ENCODE results near the gene CRB2.

Gene CRB2

DNA sequence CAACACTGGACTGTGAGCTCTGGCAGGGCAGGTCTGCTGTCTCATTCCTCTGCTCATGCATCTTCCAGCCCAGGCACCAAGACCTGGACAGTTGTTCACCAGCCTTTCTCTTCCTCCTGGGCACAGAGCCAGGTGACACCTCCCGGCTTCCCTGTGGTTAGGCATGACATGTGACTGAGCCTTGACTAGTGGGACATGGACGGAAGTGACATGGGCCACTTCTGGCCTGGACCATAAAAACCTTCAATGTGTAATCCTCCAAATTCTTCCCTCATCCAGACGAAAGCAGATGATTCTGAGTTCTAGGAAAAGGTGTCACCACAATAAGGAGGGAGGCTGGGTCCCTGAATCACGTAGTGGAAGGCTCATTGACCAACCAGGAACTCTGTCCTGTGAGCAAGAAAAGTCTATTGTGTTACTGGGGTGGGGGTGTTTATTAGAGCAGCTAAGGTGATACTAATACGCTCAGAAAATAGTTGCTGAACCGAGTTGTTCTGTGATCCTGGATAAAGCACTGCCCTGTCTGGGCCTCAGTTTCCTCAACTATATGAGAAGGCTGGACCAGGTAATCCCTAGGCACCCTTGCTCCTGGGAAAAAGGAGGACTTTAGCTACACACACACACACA, 26.6 kb upstream of the CRB2 start:
- DNase-seq, result no peak

DNA sequence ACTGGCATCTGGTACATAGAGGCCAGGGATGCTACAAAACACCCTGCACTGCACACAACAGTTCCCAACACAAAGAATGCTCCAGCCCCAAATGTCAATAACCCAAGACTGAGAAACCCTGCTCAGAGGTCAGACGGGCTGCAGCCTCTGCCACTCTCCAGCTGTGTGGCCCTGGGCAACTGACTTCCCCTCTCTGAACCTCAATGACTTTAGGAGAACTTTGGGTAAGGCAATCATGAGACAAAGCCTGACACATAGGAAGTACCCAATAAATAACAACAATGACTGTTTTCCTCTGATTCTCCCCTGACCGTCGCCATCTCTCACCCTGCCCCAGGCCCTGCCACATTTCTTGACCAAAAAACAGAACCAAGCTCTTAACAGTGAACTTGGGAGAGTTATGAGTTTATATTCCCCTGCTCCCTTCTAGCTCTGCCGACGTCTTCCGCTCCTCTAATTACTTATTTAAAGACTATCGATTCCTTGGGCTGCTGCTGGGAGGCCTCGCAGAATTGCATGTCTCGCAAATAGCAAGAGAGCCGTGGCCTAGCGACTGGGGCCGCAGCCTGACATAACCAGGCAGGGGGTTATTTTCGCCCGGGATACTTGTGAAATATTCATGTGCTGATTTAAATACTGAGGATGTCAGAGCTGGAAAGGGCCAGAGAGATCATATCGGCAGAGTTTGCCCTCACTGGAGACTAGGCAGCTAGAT, 24.5 kb upstream of the CRB2 start:
- no peak for DNase-seq

DNA sequence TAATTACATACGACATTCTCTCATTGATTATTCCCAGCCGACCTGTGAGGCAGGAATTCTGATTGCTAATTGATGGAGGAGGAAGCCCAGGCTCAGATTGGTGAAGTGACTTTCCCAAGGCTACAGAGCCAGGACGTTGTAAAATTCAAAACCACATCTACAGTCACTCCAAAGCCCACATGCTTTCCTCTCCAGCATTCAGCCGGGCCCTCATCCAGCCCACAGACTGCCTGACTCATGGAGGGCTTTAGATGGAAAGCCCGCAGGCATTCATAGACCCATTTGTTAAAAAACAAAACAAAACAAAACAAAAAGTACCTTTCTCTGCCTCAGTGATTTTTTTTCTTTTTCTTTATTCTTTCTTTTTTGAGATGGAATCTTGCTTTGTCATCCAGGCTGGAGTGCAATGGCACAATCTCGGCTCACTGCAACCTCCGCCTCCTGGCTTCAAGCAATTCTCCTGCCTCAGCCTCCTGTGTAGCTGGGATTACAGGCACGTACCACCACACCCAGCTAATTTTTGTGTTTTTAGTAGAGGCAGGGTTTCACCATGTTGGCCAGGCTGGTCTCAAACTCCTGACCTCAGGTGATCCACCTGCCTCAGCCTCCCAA, 22.8 kb upstream of the CRB2 start:
- peak; percentile 73 for DNase-seq

DNA sequence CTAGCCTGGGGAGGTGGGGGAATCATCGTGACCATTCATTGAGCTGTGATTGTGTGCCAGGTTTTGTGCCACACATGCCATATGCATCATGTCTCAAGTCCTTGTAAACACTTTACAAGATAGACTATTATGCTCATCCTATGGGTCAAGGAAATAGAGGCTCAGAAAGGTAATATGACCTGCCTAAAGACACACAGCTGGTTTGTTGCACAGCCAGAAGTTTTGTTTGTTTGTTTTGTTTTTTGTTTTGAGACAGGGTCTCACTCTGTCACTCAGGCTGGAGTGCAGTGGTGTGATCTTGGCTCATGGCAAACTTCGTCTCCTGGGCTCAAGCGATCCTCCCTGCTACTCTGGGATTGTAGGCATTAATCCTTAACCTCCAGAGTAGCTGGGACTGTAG, 21.4 kb upstream of the CRB2 start:
- no peak for DNase-seq

DNA sequence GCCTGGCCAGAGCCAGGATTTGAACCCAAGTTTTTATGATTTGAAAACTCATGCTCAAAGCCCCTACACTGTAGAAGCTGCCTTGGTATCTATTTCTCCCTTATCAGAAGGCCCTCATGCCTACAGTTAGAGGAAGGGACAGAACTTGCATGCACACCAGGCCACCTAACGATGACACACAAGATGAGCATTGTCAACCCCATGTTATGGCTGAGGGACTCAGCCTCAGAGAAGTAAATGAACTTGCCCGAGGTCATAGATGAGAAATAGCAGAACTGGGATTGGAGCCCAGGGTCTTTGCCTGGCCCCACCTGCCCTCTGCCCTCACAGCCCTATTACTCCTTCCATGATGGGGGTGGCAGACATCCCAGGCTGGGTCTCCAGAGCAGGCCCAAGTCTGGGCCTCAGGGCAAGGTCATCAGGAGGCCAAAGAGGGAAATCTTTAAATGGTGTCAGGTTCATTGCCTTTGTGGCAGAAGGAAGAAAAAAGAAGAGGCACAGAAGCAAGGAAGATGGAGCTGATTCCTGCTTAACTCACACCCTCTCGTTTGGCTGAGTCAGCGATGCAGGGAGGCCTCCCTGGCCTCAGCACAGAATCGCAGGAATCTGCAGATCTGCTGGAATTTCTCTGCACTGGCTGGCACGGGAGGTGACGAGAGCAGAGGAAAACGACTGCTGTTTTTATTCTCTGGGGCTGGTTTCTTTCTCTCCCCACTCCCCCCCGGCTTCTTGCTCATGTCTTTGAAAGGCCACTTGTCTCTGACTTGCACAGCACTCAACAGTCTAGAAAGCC, 20.6 kb upstream of the CRB2 start:
- peak; percentile 80 for DNase-seq

DNA sequence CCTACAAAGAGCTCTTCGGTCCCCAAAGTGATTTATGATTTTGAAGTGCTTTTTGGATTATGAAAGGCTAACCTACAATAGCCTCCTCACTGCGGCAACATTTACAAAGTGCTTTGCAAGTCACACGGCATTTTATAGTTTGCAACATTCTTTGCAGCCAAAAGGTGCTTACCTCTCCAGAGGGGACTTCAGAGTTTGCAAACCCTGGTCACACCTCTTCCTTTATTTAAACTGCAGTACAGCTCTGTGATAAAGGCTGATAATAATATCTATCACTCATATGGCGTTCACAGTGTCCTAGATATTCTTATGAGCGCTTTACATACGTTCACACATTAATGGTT, 20.0 kb upstream of the CRB2 start:
- DNase-seq, result no peak

DNA sequence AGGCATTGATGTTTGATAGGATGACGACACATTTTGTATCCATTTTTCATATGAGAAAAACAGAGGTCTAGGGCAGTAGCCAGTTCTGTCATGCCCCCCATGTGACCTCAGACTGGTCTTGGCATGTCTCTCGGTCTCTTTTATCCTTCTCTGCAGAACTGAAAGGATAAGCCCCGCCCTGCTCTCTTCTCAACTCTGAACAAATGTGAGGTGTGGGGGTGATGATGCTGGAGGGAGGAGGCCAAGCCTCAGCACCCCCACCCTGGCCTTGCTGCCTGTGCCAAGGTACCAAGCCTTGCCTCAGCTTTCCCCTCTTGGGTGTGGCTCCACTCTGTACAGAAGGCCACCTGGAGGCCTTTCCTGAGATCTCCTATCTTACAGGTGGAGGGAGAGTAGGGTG, 19.5 kb upstream of the CRB2 start:
- DNase-seq, result no peak

DNA sequence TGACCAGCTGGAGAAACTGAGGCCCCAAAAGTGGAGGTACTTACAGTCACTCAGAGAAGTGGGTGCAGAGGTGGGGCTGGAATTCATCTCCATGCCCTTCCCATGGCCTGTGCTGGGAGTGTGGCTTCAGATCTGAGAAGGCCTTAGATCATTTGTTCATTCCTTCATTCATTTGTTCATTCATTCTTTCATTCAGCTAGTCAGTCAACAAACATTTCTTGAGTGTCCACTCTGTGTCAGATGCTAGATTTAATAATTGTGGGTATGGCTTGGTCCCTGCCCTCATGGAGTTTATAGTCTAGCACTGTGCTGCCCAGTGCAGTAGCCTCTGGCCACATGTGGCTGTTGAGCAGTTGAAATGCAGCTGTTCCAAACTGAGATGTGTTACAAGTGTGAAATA, 19.0 kb upstream of the CRB2 start:
- no peak for DNase-seq

DNA sequence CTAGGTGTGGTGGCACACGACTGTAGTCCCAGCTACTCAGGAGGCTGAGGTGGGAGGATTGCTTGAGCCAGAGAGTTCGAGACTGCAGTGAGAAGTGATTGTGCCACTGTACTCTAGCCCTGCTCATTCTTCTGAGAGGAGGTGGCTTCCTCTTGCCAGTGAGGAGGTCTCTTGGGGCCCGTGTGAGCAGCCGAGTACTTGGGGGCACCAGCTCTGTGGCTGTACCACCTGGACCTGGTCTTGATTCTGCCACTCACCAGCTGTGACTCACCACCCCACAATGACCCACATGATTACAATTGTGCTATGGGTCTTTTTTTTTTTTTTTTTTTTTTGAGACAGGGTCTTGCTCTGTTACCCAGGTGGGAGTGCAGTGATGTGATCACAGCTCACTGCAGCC, 18.0 kb upstream of the CRB2 start:
- no peak for DNase-seq

DNA sequence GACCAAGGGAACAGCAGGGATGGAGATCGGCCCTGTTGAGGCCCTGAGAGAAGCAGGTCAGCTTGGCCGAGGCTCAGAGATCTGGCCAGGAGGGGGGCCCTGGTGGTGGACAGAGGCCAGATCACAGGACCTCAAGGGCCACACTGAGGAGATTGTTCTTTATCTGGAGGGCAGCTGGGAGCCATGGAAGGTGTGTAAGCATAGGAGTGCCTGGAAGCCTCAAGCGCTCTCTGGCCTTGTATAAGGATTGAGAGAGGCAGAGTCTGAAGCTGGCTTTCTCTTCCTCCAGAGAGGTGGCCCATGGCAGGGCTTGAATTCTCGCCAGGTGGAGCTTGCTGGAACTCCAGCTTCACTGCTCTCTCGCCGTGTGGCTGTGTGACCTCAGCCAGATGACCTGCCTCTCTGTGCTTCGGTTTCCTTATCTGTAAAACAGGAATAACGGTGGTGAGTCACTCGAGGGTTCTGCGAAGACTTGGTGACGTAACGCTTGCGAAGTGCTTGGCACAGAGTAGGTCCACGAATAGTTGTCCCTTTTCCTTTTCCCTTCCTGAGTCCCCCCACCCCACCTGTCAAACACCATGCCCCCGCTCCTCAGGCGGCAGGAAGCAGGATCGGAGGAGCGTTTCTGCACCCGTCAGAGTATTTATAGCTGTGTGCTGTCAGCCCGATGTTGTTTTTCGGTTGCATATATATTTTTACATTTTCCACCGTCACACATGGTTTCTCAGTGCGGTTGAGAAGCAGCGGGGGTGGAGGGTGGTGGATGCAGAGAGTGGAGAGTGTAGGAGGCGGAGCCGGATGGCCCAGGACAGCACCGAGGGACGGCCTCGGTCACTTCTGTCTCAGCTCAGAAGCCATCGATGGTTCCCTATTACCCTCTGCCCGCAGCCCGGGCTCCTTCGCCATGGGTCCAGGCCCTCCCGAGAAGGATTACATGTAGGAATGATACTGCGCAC, 17.0 kb upstream of the CRB2 start:
- peak; percentile 67 for DNase-seq

DNA sequence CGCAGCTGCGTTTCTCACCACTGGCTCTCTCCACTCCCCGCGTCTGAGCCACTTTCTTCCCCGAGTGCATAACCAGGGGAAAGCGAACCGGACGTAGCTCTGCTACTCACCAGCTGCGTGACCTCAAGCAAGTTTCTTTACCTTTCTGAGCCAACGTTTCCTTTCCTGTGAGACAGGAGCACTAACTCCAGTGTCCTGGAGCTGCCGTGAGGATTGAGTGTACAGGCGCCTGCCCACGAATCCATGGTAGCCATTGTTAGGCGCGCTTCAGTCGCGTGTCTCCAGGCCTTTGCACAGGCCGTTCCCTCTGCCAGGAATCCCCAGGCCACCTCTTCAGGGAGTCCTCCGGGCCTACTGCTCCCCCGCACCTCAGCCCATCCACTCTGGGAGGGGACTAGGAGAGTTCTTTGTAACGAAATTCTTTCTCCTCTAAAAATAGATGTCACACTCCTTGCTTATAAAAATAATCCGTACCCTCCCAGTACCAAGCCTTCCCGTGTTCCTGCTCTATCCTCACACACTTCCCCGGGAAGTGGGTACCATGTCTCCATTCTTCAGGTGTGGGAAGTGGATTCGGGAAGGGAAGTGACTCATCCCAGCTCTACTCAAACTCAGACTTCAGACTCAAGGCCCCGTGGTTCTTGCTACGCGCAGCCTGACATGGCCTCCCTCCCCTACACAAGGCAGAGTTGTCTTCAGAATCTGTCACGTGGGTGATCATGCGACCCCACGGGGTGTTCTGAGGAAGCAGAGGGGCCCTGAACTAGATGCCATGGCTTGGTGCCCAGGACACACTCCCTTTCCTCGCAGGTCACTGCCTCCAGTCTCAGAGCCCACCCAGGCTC, 16.1 kb upstream of the CRB2 start:
- no peak for DNase-seq

DNA sequence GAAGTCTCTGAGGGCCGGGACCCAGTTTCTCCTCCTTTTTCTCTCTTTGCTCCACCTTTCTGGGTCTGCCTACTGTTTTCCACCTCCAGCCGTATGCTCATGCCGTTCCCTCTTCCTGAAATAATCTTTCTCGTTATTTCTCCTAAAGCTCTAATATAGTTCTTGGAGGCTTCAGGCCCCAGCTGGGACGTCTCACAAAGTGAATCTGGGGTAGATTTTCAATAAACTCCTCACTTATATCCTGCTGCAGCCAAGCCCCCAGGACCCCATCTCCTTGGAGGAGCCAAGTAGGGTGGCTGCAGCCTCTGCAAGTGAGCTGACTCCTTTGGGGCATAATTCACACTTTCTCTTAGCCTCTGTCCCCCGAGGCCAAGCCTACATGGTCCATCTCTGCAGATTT, 14.2 kb upstream of the CRB2 start:
- no peak for DNase-seq

DNA sequence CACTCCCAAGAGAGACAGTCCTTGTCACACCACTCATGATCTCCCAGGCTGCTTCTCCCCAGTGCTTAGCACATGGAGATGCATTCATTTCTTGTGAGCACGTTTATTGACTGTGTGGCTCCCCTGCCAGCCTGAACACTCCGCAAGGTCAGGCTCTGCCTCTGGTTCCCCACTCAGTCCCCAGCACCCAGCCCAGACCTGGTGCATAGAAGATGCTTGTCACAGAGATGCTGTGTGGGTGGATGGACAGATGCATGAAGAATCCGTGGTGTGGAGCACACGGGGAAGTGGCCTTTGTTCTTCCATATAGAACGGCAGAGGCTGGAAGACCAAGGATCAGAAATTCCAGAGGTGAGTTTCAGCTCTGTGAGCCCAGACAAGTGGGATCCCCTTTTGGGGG, 13.8 kb upstream of the CRB2 start:
- no peak for DNase-seq

DNA sequence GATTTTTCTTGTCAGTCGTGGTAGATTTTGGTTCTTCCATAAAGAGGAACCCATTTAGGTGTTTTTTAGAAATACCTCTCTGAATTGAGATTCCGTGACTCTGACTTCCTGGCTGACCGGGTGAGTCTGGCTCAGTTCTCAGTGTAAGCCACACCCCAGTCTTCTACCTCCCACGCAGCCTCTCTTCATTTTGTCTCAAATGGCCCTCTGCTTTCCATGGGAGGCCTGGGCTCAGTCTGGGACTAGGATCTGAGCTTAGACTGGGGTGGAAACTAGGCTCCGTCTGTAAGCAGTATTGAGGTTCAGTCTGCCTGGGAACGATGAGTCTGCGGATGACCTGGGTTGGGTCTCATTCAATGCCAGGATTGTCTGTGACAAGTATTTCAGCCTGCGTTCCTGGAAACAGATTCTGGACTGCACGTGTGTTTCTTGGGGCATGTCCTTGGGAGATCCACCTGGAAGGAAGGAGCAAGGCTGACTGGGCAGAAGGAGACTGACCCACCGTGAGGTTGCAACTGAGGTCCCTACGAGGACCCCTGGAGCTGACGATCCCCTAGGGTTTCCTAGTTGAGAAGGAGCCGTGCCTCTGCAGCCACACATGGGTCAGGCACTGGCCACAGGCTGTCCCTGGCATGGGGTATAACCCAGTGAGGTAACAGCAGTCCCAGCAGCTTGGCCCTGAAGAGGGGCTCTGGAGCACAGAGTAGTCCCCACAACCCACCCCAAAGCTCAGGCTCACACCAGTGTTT, 12.4 kb upstream of the CRB2 start:
- DNase-seq, result no peak

DNA sequence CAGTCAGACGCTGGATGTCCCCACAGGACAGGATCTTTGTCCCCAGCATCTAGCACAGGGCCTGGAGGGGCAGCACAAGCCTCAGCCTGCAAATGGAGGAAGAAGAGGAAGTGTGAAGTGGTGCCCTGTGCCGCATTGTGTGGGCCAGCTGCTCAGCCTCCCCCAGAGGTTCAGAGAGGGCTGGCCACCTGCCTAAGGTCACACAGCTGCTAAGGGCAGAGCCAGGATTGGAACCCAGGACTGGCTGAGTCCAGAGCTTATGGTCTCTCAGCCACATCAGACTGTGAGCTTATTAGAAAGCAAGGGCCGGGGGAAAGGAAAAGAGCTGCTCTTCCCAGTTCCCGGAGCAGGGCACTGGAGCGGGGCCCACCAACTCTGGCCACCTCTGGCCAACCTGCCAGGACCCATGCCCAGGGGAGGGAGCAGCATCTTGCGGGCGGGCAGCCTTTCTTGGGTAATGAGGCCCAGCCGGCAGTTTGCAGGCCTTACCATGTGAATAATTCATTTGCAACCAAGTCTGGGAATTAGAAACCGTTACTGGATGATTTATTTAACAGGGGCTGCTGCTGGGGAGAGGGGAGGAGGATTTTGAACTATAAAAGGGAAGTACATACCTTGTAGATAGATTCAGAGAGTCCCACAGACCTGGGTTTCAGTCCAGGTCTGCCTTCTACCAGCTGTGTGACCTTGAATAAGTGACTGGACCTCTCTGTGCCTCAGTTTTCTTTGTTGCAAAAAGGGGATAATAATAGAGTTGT, 11.6 kb upstream of the CRB2 start:
- no peak for DNase-seq

DNA sequence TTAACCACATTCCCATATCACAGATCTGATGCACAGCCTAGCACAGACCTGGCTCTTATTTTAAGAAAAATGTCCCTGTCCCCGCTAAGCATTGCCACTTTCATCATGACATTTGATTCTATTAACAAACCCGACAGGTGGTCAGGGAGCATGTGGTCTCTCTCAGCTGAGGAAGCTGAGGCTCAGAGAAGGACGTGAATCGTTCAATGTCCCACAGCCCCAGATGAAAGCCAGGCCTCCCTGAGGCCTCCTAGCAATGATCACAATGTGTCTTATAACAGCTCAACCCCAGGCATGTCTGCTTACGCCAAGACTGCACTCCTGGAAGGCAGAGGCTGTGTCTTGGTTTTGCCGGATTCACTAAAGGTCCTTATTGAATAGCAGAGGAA, 10.4 kb upstream of the CRB2 start:
- DNase-seq, result no peak

DNA sequence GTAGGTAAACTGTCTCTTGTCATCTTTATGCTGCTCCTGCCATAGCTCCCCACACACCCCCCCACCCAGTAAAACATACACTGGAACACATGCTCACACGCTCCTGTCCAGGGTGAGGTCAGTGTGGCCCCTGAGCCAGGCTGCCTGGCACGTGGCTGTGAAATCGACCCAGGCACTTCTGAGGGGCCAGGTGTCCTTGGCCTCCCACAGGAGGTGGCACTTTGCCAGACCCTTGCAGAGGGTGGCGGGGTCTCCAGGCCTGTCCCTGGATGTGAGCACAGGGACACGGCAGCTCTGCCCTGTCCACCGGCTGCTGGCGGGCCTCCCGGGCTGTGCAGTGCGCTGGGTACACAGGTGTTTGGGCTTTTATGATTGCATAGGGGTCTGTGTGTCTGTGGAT, 10.0 kb upstream of the CRB2 start:
- no peak for DNase-seq

DNA sequence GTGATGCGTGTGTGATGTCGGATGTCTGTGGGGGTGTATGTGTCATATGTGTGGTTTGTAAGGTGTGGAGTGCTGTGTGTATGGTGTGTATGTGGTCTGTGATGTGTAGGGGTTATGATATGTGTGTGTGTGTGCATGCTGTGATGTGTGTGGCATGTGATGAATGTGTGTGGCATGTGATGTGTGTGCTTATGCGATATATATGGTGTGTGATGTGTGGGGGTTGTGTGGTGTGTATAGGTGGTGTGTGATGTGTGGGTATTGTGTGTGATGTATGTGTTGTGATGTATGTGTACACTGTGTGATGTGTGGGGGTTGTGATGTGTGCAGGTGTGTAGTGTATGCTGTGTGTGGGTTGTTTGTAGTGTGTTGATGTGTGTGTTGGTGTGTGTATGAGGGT, 9.2 kb upstream of the CRB2 start:
- DNase-seq, result no peak

DNA sequence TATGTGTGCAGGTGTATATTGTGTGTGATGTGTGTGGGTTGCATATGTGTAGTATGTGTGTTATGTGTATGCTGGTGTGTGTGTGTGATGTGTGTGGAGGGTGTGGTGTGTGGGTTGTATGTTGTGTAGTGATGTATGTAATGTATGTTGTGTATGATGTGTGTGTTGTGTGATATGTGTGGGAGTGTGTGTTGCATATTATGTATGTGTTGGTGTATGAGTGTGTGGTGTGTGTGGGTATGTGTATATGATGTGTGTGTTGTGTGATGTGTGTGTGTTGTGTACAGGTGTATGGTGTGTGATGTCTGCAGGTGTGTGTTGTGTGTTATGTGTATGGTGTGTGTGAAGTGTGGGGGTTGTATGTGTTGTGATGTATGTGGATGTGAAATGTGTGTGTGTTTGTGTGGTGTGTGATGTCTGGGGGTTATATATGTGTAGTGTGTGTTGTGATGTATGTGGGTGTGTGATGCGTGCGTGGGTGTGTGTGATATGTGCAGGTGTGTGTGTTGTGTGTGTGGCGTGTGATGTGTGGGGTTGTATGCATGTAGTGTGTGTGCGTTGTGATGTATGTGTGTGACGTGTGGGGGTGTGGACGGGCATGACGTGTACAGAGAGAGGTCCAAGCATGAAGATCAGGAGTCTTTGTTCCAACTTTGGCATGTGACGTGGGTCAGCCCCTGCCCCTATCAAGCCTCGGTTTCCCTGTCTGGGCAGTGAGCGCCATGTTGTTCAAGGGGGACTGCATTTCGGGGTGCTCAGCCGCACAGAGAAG, 8.5 kb upstream of the CRB2 start:
- no peak for DNase-seq

Data from left hindlimb (tissue), 1 donor.